ENCODE results near the gene PLSCR4.
"Not testable (repeated sequence)": the region's sequence is repeated elsewhere in the genome, so short reads cannot be mapped to it uniquely, and the experiment has no call there.

The PLSCR4 gene, protein sequence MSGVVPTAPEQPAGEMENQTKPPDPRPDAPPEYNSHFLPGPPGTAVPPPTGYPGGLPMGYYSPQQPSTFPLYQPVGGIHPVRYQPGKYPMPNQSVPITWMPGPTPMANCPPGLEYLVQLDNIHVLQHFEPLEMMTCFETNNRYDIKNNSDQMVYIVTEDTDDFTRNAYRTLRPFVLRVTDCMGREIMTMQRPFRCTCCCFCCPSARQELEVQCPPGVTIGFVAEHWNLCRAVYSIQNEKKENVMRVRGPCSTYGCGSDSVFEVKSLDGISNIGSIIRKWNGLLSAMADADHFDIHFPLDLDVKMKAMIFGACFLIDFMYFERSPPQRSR

DNA sequence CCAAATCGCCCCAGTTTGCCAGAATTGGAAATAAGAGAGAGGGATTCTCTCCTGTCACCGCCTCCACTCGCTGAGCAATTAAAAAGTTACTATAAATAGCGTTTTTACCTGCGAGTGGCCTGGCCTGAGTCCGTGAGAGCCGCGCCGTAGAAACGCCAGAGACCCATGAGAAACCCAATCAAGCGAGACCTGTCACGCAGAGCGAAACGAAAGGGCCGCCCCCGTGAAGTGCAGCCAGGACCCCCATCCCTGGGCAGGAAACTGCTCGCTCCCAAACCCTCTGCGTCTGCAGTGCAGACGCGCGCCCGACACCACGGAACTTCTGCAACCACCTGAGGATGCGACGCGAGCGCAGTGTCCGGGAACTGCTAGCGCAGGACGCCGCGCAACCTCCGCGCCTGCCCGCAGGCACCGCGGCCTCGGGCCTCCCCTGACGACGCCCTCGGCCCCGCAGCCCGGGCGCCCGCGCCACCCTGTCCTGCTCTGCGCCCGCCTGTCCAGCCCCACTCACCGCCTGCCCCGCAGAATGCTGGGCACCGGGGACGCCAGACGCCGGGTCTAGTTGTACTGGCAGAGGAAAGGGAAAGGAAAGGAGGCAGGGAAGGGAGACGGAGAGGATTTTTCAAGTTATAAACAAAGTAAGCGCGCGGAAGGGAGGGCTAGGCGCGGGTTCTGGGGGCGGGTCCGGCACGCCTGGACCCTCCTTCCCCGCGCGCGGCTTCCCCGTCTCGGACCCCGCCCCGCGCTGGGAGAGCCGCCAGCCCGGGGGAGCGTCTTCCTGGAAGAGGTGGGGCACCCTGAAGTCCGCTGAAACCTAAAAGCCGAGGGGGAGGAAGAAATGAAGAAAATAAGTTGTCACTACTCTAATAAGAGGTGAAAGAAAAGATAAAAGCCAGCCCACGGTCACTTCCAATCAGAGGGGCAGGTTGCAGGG, at the start of gene PLSCR4:
Gene PLSCR4, minus strand, starts transcription at position 657 of the 934 bp plus-strand sequence. CDS start 29,034 bp downstream, outside the sequence.
- DNase-seq (ENCODE audit: low spot score): no peak

DNA sequence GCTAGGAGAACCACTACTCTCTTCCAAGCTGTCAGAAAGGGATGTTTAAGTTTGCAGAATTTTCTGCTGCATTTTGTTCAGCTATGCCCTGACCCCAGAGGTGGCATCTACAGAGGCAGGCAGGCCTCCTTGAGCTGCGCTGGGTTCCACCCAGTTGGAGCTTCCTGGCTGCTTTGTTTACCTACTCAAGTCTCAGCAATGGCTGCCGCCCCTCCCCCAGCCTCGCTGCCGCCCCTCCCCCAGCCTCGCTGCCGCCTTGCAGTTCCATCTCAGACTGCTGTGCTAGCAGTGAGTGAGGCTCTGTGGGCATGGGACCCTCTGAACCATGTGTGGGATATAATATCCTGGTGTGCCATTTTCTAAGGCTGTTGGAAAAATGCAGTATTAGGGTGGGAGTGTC, 42.5 kb upstream of the PLSCR4 start:
- DNase-seq (ENCODE audit: low spot score): not testable (repeated sequence)

DNA sequence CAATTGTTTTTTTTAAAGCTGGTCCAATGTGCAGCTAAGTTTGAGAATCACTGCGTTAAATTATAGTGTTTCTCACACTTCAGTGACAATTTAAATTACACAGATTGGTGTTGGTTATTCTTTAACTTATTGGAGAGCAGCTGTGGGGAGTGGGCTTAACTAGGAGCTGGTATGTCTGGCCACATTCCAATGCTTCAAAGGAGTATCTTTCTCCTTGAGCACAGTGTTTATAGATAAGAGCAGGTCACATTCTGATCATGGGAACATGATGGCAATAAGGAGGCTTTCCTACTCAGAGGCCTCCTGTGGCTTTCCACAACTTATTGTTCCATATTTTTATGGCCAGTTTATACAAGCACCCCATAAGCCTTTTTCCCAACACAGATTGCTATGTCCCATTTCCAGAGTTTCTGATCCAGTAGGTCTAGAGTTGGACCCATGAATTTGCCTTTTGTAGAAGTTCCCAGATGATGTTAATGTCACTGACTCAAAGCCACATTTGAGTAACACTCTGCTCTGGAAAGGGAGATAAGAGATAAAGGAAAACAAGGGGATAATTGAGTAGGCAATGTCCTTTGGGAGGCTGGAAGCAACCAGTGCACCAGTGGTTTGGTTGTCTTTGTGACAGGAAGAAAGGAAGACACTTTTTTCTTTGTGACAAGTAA, 33.0 kb upstream of the PLSCR4 start:
- no peak for DNase-seq (ENCODE audit: low spot score)

DNA sequence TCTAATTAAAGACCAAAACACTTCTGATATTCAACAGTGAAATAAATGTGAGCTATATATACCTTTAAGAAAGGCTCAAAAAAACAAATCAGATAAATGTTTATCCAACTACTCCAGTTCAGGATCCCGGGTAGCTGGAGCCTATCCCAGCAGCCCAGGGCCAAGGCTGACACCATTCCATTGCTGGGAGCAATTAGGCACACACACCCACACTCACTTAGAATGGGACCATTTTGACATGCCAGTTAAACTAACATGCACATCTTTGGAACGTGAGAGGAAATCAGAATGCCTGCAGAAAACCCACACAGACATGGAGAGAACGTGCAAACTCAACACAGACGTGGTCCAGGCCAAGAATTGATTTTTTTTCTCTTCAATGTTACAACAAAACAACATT, 30.0 kb upstream of the PLSCR4 start:
- no peak for DNase-seq (ENCODE audit: low spot score)

DNA sequence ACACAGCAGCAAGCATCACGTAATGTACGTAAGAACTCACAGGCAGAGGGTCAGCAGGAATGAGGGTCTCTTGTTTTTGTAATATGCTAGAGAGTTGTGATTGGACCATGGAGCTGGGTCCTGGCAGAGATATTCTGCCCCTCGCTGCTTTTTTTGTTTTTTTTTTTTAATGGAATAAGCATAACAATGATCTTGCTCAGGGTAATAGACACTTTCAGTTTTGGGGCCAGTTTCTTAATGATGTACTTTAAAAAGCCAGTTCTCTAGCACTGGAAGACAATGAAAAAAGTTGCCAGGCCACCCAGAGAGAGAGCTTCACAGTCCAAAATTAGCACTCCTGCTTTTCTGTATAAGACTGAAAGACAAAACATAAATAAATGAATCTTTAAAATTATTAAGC, 29.0 kb upstream of the PLSCR4 start:
- DNase-seq (ENCODE audit: low spot score): no peak

DNA sequence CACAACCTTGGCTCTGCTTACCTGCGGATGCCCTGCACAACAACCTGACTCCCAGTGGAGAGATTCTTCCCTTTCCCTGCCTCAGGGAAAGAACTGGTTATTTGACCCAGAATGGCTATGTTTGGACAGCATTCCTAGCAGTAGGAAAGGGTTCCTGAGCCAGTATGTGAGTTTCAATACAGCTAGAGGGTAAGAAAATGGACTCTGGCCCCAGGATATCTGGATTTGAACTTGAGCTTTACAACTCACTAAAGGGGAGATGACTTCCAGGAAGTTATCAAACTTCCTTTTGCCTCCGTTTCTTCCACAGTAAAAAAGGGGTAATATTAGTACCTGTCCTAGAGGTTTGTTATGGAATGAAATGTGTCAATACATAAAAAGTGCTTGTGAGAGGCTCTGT, 28.1 kb upstream of the PLSCR4 start:
- no peak for DNase-seq (ENCODE audit: low spot score)

DNA sequence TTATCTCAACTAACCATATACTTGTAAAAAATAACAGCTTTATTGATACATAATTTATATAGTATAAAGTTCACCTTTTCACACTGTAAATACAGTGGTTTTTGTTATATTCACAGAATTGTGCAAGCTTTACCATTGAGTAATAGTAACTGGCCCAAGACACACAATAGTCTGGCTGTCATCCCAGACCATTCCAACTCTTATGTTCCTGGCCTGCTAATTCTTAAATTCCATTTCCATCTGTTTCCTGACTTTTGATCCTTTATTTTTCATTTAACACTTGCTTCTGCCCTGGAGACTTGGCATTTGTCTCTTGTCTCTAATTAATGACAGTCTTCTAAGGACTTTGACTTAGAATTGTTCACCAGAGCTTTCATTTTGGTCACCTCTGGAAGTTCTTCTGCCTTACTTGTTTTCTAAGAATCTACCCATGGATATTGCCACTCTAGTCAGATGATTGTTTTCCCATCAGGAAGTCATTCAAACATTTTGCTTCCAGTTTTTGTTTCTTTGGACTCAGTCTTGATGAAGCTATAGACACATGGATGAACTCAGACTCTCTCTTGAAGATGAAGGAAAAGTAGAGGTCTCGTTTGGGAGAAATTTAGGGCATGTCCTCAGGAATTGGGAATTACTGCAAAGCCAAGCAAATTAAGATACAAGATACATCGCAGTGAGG, 27.2 kb upstream of the PLSCR4 start:
- no peak for DNase-seq (ENCODE audit: low spot score)

DNA sequence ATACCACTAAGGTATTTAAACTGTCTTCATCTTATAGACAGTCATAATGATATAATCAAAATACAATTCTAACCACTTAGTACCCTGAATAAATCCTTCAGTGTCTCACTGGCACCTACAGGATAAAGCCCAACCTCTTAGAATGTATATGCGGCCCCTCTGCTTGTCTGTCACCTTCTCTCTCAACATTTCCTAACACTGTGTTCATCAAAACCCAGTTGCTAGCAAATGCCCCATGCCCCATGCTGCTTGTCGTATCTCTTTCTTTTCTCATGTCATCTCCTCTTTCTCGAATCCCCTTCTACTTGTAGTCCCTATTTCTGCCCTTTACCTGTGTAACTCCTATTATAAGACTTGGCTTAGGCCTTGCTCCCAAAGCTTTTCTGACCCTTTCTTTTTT, 24.6 kb upstream of the PLSCR4 start:
- no peak for DNase-seq (ENCODE audit: low spot score)

DNA sequence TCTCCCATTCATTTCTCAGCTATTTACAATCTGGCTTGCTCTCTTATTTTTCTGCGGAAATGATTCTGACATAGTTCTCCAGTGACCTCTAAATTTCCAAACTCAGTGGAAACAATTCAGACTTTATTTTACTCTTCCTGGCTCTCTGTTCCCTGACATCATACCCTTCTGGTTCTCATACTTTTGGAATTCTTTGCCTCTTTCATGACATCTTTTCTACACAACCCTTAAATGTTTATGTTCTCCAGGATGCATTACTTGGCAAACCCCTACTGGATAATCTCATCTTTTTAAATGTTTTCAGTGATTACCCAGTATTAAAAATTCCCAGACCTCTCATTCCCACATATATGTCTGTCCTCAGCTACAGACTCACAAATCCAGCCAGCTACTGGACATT, 23.9 kb upstream of the PLSCR4 start:
- no peak for DNase-seq (ENCODE audit: low spot score)

DNA sequence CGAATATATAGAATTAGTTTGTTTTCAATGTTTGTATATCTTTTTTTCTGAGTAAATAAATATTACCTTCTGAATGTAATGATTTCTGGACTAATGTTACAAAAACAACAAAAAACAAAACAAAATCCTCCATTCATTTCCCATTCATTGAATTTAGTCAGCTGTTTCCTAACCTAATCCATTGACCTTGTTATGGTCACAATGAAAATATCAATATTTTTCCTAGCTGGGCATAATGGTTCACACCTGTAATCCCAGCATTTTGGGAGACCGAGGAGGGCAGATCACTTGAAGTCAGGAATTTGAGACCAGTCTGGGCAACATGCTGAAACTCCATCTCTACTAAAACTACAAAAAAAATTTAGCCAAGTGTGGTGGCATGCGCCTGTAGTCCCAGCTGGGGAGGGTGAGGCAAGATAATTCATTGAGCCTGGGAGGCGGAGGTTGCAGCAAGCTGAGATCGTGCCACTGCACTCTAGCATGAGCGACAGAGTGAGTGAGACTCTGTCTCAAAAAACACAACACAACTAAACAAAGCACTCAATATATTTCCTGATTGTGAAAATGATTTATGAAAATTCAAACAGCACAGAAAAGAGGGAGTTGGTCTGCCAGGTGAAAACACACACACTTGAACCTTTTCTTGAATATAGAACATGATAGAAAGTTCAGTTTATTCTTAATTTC, 23.0 kb upstream of the PLSCR4 start:
- no peak for DNase-seq (ENCODE audit: low spot score)

DNA sequence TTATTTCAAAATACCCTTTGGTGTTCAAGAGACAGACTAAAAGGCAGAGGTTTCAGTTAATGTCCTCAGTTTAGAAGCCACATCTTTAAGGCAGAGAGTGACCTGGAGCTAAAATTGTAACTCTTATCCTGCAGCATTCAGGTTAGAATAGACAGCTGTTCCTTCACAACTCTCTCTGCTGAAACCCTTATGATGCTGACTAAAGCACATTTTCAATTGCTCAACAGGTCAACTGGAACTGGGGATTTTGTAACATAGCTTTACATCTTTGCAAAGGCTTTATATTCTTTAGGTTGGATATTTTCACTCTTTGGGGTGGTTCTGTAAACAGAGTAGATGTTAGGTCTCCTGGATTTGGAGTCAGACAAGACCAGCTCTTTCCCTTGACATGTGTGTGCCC, 20.3 kb upstream of the PLSCR4 start:
- no peak for DNase-seq (ENCODE audit: low spot score)

DNA sequence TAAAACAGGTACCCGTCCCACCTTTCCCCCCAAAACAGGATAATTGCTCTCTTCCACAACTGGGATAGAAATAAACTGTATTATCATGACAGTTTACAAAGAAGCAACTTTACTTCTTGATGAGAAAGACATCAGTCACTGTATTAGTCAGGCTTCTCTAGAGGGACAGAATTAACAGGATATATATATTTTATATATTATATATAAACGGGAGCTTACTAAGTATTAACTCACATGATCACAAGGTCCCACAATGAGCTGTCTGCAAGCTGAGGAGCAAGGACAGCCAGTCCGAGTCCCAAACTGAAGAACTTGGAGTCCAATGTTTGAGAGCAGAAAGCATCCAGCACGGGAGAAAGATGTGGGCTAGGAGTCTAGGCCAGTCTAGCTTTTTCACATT, 18.4 kb upstream of the PLSCR4 start:
- no peak for DNase-seq (ENCODE audit: low spot score)

DNA sequence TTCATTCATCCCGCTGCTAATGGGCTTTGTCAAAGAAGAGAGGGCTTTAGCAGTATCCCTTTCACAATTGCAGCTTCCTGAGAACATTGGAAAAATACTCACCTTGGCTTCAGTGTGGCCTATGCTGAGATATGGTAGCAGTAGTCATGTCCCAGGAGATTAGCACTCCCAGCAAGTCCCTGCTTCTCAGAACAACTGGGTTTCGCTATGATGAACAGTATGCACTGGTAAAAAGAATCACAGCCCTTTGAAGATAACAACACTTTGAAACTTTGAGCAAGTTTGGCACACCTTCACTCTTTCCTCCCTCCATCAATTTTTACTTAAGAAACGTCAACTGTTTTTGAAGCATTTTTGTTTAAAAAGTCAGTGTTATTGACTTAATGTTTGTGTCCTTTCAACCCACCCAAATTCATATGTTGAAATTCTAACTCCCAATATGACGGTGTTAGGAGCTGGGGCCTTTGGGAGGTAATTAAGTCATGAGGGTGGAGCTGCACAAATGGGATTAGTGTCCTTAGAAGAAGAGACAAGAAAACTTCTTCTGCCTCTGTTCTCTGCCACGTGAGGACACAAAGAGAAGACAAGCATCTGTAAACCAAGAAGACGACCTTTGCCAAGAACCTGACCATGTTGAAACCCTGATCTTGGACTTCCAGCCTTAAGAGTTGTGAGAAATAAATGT, 17.8 kb upstream of the PLSCR4 start:
- DNase-seq (ENCODE audit: low spot score): no peak

DNA sequence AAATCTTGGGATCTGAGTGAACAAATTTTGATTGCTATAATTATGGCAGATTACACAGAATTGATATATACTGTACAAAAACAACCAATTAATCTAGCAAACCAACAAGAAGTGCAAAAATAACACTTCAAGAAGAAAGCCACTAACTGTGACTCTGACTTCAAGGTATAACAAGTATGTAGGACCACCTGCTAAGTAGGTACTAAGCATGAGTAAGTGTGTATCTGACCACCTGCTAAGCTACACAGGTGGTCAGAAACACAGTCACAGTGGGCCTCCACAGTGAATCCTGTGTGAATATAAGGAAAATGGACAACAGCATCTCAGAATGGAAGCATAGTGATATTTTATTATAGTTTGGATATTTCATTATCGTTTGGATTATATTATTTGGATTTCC, 14.8 kb upstream of the PLSCR4 start:
- DNase-seq (ENCODE audit: low spot score): no peak

DNA sequence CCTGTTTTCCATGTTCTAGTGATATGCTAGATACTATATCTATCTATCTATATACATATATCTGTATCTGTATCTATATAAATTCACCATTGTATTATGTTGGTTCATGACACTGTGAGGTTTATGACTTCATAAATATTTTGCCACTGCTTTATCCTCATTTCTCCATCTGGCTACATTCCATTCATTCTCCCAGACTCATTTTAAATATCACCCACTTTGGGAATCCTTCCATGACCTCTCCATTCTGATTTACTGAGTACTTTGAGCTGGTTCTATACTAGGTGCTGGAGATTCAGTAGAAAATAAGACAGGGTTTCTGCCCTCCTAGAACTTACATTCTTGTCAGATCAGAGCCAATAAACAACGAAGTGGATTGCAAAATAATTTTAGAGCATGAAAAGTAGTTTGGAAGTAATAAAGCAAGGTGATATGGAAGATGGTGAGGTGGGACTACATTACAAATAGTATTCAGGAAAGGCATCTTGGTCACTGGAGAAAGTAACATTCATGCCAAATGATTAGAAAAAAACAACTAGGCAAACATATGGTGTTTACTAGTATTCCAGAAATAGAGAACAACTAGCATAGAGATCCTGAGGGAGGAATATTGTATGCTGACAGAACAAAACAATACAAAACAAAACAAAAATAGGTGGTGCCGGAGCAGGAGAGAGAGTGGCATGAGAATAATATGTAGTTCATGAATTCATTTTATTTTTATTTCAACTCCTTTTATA, 11.6 kb upstream of the PLSCR4 start:
- DNase-seq (ENCODE audit: low spot score): no peak

DNA sequence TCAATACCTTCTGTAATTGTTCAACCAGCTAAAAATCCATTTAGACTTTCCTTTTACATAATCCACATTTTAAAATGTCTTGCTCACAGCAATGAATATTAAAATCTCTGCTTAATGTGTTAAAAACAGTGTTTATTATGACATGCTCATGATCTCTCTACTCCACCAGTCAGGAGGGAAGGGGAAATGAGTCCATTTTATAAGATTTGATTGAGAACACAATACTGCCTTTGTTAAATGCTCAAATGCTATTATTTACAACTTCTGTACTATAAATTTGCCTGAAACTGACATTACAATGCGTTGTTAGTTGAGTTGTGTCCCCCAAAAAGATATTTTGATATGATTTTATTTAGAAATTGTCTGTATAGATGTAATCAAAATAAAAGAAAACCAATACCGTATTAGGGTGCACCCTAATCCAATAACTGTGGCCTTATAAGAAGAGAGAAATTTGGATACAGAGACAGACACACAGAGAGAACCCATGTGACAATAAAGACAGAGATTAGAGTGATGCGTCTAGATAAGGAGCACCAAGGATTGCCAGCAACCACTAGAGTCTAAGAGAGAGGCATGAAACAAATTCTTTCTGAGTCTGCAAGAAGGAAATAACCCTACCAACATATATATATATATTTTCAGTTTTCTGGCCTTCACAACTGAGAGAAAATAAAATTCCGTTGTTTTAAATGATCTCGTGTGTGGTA, 9.1 kb upstream of the PLSCR4 start:
- DNase-seq (ENCODE audit: low spot score): no peak

DNA sequence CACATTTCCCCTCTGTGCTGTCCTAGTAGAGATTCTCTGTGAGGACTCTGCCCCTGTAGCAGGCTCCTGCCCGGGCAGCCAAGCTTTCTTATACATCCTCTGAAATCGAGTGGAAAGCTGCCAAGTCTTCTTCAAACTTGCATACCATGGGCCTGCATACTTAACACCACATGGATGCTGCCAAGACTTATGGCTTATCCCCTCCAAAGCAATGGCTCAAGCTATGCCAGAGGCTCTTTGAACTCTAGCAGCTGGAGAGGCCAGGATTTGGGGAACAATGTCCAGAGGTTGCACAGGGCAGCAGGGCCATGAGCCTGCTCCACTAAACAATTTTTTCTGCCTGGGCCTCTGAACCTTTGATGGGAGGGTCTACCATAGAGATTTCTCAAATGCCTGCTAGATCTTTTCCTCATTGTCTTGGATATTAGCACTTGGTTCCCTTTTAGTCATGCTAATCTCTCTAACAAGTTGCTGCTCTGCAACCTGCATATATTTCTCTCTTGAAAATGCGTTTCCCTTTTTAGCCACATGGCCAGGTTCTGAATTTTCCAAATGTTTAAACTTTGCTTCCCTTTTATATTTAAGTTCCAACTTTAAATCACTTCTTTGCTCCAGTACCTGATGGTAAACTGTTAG, 6.1 kb upstream of the PLSCR4 start:
- DNase-seq (ENCODE audit: low spot score): no peak

DNA sequence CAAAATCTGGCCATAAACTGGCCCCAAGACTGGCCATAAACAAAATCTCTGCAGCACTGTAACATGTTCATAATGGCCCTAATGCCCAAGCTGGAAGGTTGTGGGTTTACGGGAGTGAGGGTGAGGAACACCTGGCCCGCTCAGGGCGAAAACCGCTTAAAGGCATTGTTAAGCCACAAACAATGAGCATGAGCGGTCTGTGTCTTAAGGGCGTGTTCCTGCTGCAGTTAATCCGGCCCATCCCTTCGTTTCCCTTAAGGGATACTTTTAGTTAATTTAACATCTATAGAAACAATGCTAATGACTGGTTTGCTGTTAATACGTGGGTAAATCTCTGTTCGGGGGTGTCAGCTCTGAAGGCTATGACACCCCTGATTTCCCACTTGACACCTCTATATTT, 1.5 kb upstream of the PLSCR4 start:
- DNase-seq (ENCODE audit: low spot score): not testable (repeated sequence)

DNA sequence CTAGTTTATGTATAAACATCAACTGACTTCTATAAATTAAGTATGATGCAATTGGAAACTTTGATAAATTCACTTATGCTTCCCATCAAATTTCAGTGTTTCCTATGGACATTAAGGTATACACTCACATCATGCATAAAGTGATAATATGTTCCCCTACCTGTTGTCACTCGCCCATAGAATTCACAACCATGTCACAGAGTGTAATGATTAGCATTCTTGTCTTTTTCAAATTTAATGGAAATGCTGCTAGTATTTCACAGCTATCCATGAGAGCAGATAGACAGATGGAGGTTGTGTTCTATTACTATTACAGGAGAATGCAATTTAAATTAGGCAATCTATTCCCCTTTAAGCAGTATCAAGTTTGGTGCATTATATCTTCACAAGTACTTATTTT, 984 bp downstream of the PLSCR4 start:
- no peak for DNase-seq (ENCODE audit: low spot score)
